IPS-15b (cell line): Measurements from ENCODE around the gene TC2N.

Source experiments
- H3K27me3 ChIP-seq: one replicate; pipeline ENCODE4 v1.6.1; 2013; ENCODE audit warnings: low read length; ENCODE audit not compliant: control insufficient read depth, insufficient read depth
- H3K36me3 ChIP-seq: one replicate; pipeline ENCODE4 v1.6.1; 2013; ENCODE audit warnings: low read length; ENCODE audit not compliant: control insufficient read depth, insufficient read depth
- H3K4me1 ChIP-seq: one replicate; pipeline ENCODE4 v1.6.1; 2013; ENCODE audit warnings: mild to moderate bottlenecking, low read length; ENCODE audit not compliant: control insufficient read depth, insufficient read depth
- H3K4me3 ChIP-seq: one replicate; pipeline ENCODE4 v1.5.1; 2013; ENCODE audit warnings: low read depth, low read length
- H3K9ac ChIP-seq: one replicate; pipeline ENCODE4 v1.6.1; 2013; ENCODE audit warnings: low read depth, mild to moderate bottlenecking, low read length
- H3K9me3 ChIP-seq: one replicate; pipeline ENCODE4 v1.6.1; 2013; ENCODE audit warnings: mild to moderate bottlenecking, low read length; ENCODE audit not compliant: control insufficient read depth, insufficient read depth

Gene TC2N

DNA sequence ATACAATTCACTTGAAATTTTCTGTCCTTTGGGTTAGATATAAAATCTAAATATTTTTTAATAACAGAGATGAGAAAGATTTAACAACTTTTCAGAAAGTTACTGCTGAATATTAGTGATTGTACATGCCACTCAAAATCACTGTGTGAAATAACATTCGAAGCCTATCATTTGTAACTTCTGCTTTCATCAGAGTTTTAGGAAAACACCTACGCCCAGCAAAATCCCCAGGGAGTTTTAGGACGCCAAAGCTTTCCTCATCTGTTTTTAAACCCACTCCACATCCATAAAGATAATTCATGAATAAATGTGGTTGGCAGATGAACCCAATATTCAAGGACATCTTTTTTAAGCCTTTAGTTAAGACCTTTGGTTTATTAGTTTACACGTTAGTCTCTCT is 23.9 kb downstream of the TC2N start:
- no peaks in the 10 kb centered on the region for H3K36me3 ChIP-seq
- H3K9ac ChIP-seq = no peak overlapping the region
- H3K4me1 ChIP-seq = no peaks in the 10 kb centered on the region
- no peak overlapping the region for H3K4me3 ChIP-seq
- H3K27me3 ChIP-seq = no peaks in the 10 kb centered on the region
- no peaks in the 10 kb centered on the region for H3K9me3 ChIP-seq

DNA sequence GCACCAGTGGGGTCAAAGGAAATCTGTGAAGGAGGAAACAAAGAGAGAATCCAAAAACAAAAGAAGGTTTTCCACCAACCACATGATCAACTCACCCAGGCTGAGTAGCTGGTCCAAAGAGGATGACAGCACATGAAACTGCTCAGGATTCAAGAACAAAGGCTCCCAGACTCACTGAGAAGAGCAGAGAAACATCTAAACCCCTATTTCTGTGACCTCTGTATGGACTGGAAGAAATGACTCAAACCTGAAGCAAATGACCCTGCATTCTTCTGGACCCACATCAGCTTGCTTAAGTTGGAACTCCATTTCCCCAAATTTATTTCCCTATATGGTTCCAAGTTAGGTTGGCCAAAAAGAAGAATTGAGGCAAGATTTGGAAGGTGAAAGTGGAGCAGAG is 26.3 kb downstream of the TC2N start:
- Histone ChIP-seq H3K4me3 (no peak overlapping the region), H3K4me1 (no peaks in the 10 kb centered on the region), H3K9me3 (no peaks in the 10 kb centered on the region), H3K36me3 (no peaks in the 10 kb centered on the region), H3K9ac (no peak overlapping the region), H3K27me3 (no peaks in the 10 kb centered on the region)

DNA sequence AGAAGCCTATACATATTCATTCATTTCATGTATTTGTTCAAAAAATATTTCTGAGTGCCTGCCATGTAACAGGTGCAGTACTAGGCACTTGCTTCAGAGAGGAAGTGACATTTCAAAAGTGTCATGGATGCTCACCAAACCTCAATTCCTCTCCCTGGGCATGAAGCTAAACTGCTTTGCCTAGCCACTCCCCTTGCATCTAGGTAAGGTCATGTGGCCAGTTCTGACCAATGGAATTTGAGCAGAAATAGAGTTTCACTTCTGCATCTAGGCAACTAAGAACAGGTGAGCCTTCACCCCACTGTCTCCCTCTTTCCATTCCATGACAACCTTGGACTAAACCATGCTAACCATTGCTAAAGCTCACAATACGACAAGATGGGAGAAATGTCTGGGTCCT is 27.6 kb downstream of the TC2N start:
- no peaks in the 10 kb centered on the region for H3K36me3 ChIP-seq
- H3K9ac ChIP-seq = no peak overlapping the region
- peaks cover 4% of the 10 kb centered on the region for H3K27me3 ChIP-seq
- no peaks in the 10 kb centered on the region for H3K4me1 ChIP-seq
- no peak overlapping the region for H3K4me3 ChIP-seq
- H3K9me3 ChIP-seq = no peaks in the 10 kb centered on the region

DNA sequence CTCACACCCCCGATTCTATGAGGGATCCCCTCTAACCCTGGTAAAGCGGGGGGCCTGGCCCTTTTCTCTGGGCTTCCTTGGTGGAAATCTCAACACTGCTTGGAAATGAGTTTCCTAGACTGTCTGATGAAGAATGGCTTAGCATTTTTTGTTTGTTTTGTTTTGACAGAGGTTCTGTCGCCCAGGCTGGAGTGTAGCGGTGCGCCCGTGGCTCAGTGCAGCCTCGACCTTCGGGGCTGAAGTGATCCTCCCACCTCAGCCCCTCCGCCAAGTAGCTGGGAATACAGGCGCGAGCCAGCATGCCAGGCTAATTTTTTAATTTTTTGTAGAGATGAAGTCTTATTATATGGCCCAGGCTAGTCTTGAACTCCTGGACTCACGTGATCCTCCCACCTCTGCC is 30.3 kb downstream of the TC2N start:
- H3K9ac ChIP-seq = no peak overlapping the region
- peak overlapping the region; percentile 70 for H3K4me3 ChIP-seq

DNA sequence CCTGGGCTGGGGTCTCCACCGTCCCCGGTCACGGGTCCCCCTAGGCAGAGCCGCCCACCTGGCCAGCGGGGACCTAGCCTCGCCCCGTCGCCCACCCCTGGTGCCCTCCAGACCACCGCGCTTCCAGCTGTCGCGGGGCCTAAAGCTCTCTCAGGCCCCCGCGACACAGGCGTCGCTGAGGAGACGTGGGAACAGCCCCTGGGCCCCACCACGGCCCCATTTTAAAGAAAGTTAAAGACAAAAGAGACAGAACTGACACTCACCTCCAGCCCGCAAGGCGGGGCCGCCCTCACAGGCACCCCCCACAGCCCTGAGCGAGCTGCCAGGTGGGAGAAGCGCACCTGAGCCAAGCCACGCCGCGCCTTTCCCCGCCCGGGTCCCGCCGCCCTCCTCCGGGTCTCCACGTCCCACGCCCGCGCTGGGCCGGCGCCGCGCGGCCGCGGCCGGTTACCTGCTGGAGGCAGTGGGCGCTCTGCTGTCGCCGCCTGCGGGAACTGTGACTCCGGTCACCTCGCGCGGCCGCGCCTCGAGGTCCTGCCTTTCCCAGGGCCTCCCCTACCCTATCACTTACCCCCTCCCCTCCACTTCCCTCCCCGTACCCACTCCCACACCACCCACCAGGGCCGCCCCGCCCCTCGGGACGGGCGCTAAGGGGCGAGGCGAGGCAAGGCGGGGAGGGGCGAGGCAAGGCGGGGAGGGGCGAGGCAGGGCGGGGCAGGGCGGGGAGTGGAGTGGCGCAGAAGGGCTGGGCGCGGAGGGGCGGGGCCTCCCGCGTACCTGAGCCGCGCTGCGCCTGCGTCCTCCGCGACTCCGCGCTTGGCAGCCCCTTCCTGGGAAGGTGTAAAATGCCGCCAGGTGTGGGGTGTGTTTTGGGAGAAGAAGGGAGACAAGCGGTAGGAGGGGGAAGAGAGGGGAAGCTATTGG is 31.2 kb downstream of the TC2N start:
- Histone ChIP-seq H3K4me3 (peak overlapping the region; percentile 70), H3K9ac (peak overlapping the region; percentile 48), H3K36me3 (no peaks in the 10 kb centered on the region), H3K4me1 (peaks cover 10% of the 10 kb centered on the region), H3K27me3 (peaks cover 4% of the 10 kb centered on the region), H3K9me3 (no peaks in the 10 kb centered on the region)

More for the DNA sequence above, 30.3 kb downstream of the TC2N start:
- Histone ChIP-seq H3K9me3 (no peaks in the 10 kb centered on the region), H3K36me3 (no peaks in the 10 kb centered on the region), H3K27me3 (peaks cover 4% of the 10 kb centered on the region), H3K4me1 (peaks cover 6% of the 10 kb centered on the region)

DNA sequence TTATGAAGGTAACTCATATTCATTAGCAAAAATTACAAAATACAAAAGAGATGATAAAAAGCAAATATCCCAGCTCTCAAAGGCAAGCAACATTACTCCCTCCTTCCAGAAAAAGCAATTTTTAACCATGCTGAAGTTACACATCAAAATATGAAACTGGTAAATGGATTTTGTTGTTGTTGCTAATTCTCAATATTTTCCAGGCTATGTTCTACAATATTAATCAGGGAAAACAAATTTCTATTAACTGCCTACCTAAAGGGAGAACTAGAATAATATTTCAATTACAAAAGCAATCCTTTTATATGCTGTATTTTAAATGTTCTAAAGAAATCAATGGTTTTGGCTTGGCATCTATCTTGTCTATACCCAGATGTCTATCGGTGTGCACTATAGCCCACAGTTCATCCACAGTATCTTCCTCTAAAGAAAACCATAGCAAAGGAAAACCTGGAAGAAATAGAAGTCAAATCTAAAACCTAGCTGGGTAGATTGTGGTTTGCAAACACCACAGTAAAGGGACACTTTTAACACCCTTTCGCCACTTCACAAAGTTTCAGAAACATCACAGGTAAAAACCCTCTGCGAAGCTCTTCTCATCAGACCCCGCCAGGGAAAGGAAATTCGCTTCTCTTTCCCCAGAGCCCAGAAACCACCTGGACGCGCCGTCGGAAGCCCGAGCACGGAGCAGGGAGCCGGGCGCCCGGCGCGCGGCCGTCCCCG is 32.0 kb downstream of the TC2N start:
- Histone ChIP-seq H3K4me1 (peaks cover 15% of the 10 kb centered on the region), H3K4me3 (peak overlapping the region; percentile 70), H3K36me3 (no peaks in the 10 kb centered on the region), H3K27me3 (peaks cover 4% of the 10 kb centered on the region), H3K9me3 (no peaks in the 10 kb centered on the region), H3K9ac (no peak overlapping the region)

DNA sequence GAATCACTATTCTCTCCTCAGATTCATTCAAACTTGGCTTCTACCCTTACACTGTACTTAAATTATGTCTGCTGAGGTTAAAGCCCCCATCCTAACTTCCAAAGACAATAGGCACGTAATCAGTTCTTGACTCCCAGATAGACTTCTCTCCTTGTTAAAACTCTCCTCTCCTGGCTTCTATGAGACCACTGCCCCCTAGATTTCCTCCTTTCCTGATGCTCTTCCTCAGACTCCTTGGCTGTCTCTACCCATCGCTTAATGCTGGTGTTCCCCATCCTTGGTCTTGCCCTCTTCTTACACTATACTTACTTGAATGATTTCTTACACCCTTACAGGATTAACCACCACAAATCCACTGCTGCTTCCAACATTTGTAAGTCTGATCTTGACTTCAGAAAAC is 32.8 kb downstream of the TC2N start:
- Histone ChIP-seq H3K27me3 (peaks cover 4% of the 10 kb centered on the region), H3K9me3 (no peaks in the 10 kb centered on the region), H3K4me3 (no peak overlapping the region), H3K9ac (no peak overlapping the region), H3K36me3 (no peaks in the 10 kb centered on the region), H3K4me1 (peaks cover 23% of the 10 kb centered on the region)

DNA sequence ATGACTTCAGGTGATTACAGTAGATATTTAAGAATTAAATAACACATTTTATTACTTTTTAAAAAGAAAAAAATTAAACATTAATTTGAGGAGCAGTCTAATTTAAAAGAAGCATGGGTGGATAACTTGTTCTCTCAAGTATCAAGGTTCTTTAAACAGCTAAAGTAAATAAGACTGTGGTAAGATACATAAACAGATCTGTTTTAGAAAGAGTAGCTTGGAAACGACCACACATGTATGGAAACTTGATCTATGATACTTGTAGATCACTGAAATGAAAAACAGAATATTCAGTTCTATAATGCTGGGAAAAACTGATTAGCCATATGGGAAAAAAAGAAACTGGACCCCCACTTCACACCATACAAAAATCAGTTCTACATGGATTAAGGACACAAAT is 36.0 kb downstream of the TC2N start:
- Histone ChIP-seq H3K36me3 (no peaks in the 10 kb centered on the region), H3K4me3 (no peak overlapping the region), H3K4me1 (peaks cover 26% of the 10 kb centered on the region), H3K9me3 (peaks cover 3% of the 10 kb centered on the region), H3K27me3 (peaks cover 4% of the 10 kb centered on the region), H3K9ac (no peak overlapping the region)

DNA sequence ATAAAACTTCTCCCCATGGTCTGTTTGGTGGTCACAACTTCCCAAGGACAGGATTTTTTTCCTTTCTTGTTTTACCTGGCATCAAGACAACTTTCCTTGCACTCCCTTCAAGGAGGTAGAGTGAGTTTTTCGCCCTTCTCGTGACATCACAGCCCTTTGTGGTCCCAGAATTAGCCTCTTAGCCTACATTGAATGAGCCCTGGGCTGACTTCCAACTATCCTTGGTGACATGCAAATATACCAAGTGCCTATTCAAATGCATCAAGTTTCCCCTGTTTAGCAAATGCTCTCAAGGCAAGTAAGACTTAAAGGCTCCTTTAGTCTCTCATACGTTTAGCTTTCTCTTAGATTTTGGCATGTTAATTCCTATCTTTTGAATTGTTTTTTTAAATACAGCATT is 36.6 kb downstream of the TC2N start:
- peaks cover 26% of the 10 kb centered on the region for H3K4me1 ChIP-seq
- H3K9me3 ChIP-seq = peaks cover 3% of the 10 kb centered on the region
- H3K9ac ChIP-seq = no peak overlapping the region
- H3K27me3 ChIP-seq = peaks cover 4% of the 10 kb centered on the region
- H3K36me3 ChIP-seq = no peaks in the 10 kb centered on the region
- H3K4me3 ChIP-seq = no peak overlapping the region

DNA sequence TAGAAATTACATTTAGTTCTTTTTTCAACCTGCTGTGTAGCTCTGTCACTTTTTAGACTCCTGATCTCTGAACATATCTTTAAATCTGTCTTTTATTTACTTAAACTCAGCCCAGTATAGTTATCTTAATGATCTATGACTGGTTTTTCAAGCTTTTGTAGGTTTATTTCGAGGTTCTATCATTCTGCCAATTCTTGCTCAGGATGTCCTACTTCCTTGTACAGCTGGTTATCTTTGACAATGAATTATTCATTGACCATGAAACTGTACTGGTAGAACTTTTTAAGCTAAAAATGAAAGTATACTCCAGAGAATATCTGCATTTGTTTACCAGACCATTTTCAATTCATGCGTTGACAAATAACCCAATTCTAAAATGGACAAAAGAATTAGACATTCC is 37.8 kb downstream of the TC2N start:
- Histone ChIP-seq H3K9me3 (peaks cover 3% of the 10 kb centered on the region), H3K36me3 (no peaks in the 10 kb centered on the region), H3K4me3 (no peak overlapping the region), H3K4me1 (peaks cover 28% of the 10 kb centered on the region), H3K27me3 (no peaks in the 10 kb centered on the region), H3K9ac (no peak overlapping the region)

DNA sequence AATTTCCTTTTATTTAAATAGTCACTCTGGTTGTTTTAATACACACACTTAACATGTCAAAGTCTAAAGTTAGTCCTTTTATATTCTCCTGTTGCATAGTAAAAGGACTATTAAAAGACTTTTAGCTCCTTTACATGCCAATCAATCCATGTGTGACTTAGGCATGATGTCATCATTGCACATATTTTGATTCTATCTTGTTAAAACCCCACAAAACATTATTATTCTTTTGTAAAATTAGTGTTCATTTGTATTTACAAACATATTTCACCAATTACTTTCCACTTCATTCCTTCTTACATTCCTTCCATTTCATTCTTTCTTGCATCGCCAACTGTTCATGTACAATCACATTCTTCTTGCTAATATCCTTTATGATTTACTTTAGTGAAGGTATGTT is 39.6 kb downstream of the TC2N start:
- Histone ChIP-seq H3K36me3 (no peaks in the 10 kb centered on the region), H3K9ac (no peak overlapping the region), H3K9me3 (peaks cover 3% of the 10 kb centered on the region), H3K27me3 (no peaks in the 10 kb centered on the region), H3K4me1 (peaks cover 27% of the 10 kb centered on the region), H3K4me3 (no peak overlapping the region)
